NCI-H774 (cell line): Measurements from ENCODE around the gene IQGAP2.

ENCODE experiments used
- DNase-seq: peaks from one replicate; lab custom pipeline; 2025; lab: John Stamatoyannopoulos, UW

IQGAP2 gene

DNA sequence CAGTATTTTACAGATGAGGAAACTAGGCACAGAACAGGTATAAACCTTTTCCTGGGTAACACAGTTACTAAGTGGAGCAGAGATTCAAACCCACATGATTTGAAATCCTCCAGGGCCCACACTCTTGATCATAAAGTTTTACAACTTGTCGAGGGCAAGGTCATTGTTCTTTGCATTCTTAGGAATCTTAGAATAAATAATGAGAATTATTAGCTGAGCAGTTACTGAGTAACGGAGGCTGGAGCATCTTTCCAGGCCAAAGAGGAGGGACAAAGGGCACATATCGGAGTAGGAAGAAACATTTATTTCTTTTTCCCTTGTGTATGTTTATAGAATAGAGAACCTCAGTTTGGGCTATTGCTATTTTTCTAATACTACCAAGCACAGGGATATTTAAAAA, 285.8 kb downstream of the IQGAP2 start:
- no peak for DNase-seq

DNA sequence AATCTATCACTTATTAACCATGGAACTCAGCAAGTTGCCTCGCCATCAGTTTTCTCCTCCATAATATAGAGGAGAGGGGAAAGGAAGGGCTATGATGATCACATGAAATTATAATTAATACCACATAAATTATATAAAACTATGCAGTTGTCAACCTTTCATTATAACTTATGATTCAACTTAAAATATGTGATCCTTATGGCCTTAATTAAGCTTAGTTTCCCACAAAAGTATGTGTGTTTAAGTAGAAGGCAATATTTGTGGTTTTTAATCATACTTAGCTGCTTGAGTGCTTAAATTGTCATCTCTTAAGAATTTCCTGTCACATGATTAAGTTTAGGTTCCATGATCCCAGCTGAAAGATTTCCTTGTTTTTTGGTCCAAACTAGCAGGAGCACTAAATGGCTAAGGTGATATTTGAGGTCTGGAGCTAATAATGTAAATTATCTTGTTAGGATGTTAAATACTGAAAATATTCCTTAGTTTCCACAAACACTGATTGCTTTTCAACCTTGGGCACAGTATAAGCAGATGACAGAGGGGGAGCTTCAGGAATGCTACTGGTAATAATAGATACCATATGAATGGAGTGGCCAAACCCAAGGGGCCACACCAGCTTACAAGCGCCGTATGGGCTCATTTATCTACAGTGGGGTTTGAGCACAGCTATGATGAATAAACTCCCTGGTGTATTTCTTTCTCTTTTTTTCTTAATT, 286.4 kb downstream of the IQGAP2 start:
- no peak for DNase-seq

GRCh38 chr5:76690037-76690679, 287.1 kb downstream of the IQGAP2 start:
- DNase-seq, result no peak

DNA sequence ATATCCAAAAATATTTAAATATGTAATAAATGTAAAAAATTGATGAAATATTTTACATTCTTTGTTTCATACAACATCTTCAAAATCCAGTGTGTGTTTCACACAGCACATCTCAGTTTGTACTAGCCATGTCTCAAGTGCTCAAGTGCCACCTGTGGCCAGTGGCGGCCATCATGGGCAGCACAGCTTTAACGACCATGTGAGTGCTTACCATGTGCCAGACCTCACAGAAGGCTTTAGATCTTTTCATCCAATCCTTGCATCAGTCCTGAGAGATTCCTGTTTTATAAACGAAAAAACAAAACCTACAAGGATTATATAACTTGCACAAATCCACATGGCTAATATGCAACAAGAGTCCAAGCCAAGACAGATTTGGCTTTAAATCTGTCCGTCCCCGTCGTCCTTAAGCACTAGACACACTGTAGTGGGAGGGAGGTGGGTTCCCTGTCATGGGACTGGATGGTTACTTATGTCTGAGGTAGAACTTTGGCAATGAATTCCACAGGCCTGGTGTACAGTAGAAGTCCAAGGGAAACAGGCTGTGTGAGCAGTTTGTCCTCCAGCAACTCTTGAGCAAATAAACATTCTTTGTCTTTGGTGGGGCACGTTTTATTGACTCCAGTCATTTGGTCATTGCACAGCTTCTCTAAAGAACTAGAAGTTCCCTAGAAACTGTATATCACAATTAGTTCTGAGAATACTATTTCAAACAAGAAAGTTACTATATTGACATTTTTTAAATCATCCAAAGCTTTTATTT, 287.8 kb downstream of the IQGAP2 start:
- DNase-seq, result no peak

- DNase-seq, result no peak
These were observed 288.6 kb downstream of the IQGAP2 start for GRCh38 chr5:76691467-76692273.

- no peak for DNase-seq
These were observed 289.1 kb downstream of the IQGAP2 start for GRCh38 chr5:76692274-76692540.

DNA sequence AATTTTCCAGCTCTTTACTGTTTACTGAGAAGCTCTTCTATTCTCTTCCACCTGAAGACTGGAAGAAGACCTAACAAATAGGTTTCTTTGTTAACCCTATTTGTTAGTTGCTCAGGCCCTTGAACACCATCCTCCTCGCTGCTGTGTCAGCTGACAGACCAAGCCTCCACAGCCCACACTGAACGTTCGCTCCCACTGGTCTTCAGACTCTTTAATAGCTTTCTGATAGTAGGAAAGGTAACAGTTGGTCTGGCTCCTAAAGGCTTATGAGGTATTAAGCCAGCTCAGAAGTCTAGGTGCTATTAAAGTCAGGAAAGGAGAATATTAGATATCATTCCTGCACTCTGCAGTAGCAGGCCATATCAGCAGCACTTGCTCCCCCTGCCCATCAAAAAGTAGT, 289.6 kb downstream of the IQGAP2 start:
- no peak for DNase-seq

DNA sequence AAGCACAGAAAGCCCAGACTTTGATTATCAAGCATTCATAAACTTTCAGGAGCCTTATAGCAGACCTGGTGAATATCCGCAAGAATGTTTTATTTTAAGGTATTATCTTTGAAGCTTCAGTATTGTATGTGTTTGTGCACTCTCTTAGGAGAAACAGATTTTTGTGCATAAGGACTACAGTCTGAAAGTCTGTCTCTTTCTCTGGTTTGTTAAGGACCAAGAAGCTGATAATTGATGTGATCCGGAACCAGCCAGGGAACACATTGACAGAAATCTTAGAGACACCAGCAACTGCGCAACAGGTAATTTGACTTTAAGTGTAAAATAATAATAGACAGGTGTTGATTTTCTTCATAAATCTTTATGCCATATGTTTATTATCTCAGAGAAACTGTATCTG, 290.1 kb downstream of the IQGAP2 start:
- no peak for DNase-seq

DNA sequence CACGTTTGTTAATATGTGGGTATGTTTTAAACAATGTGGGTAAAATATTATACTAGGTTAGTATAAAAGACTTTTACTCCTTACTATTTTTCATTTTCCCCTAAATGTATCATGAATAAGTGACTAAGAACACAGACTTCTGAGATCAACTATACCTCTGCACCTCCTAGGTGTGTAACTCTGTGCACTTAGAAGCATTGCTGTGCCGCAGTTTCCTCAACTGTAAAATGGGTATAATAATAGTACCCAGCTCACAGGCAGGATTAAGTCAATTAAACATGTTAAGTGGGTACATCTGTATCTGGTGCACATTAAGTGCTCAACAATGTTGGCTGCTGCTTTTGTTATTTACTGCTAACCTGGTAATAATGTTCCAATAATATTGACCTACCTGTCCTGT, 291.2 kb downstream of the IQGAP2 start:
- DNase-seq, result no peak

- no peak for DNase-seq
These were observed 292.3 kb downstream of the IQGAP2 start for GRCh38 chr5:76695346-76695745.

DNA sequence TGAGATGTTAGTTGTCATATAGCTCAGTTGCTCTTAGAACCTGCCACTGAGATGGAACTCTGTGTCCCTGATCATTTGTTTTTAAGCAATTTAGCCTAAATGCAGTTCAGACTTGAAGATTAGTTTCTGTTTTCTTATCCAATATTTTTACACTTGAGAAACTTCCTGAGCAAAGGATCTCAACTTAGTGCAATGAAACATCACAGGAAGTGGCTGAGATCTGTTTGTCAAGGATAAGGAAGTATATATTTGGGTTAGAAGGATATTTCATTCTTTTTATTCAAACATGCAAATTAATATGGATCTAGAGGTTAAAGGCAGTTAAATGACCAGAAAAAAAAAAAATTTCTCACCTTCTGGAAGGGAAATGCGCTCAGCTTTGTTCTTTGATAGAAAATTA, 293.2 kb downstream of the IQGAP2 start:
- no peak for DNase-seq

GRCh38 chr5:76697670-76698069, 294.6 kb downstream of the IQGAP2 start:
- DNase-seq, result no peak

DNA sequence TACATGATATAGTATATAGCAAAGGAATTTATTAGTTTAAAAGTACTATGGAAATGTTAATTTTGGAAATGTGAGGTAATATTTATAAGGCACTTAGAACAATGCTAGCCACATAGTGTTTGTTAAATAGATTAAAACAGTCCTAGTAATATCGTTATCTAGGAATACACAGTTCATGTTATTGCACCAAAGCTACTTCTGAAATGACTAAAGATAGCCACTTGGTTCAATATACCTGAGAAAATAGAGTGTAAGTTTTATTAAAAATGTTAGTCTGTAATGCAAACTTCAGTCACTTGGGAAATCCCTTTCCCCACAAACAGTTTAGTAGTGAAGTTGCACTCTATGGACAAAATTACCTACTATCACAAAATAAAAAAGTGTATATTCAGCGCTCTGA, 297.5 kb downstream of the IQGAP2 start:
- DNase-seq, result no peak

DNA sequence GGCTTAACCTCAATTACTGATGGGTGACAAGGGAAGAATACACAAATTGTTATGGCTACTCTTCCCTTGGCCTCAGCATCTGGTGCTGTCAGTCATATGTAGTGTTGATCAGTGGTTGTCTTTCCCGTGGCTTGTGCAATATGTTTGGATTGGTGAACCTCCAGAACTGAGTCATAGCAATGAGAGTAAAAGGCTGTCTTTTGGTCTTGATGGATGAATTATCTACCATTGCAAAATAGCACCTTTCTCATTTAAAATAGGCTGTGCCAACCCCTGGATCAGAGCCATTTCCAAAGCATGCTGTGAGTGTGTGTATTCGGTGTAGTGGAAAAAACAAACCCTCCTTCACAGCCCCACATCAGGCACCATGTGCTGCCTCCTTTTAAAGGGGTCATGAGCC, 298.2 kb downstream of the IQGAP2 start:
- DNase-seq, result no peak

DNA sequence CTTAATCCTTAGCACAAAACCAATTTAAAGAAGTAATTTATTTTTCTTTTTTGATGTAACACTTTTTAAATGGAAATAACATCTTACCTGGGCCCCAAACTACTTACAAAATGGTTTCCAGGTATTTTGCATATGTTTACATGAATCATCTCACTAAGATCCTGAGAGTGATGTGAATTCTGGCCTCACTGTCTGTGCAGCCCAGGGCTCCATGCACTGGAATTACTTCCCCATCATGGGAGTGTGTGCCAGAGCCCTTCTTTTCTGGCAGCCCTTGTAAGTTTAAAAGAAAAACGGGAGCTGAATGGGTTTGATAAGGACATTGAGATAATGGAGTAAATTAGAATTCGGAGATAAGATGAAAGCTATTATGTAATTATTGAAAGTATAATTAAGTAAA, 300.6 kb downstream of the IQGAP2 start:
- DNase-seq, result no peak

GRCh38 chr5:76704131-76704663, 301.1 kb downstream of the IQGAP2 start:
- DNase-seq, result no peak

GRCh38 chr5:76705574-76705973, 302.5 kb downstream of the IQGAP2 start:
- no peak for DNase-seq

DNA sequence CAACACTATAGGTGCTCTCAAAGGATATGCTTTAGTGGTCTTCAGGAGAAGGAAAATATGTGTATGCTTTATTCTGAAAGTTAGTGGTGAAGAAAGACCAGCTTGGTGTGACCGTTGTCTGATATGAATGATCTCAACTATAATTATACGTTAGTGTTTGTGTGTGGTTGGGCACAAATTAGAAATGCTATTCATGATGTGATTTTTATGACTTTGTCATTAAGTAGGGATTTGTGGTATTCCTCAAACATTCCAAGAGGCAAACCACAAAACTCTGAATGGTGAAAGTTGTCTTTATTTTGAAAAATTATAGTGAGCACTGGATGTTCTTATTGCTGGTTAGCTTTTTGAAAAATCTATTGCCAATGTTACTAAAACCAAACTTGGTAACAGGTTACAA, 306.7 kb downstream of the IQGAP2 start:
- no peak for DNase-seq

- DNase-seq, result no peak
These were observed 307.9 kb downstream of the IQGAP2 start for GRCh38 chr5:76710991-76711390.

- DNase-seq, result no peak
These were observed 311.8 kb downstream of the IQGAP2 start for GRCh38 chr5:76714751-76715485.

GRCh38 chr5:76715486-76715735, 312.3 kb downstream of the IQGAP2 start:
- DNase-seq, result no peak
